Colonic mucosa (tissue), 4 donors: ENCODE measurements around the gene CIAO3. TPM values are rescaled to one million over a fixed set of nuclear protein-coding genes. Genes with fewer than 3 reads are reported as not detected.

Experiments
- DNase-seq: peaks from one replicate; pipeline ENCODE4 v3.0.0-alpha.2; 2020
- H3K27ac ChIP-seq: fragments of 200-600 bp; one replicate; pipeline ENCODE4 v1.8.0; 2021
- H3K27me3 ChIP-seq: fragments of 200-600 bp; one replicate; pipeline ENCODE4 v1.8.0; 2021
- H3K36me3 ChIP-seq: fragments of 200-600 bp; one replicate; pipeline ENCODE4 v1.8.0; 2021
- H3K4me1 ChIP-seq: fragments of 200-600 bp; one replicate; pipeline ENCODE4 v1.8.0; 2021; ENCODE audit warnings: mild to moderate bottlenecking
- H3K4me3 ChIP-seq: fragments of 200-600 bp; one replicate; pipeline ENCODE4 v1.8.0; 2021
- H3K9ac ChIP-seq, 2 donors: one replicate each; pipeline ENCODE4 v1.7.0; 2013; ENCODE audit warnings: control low read depth in 2 of 2, low read depth in 2 of 2, low read length in 2 of 2
- H3K9me3 ChIP-seq: fragments of 200-600 bp; one replicate; pipeline ENCODE4 v1.8.0; 2021
- intact Hi-C: fragments of 100-400 bp; cut with DNase I; formaldehyde crosslinking; loops from one replicate; pipeline ENCODE4 v1.14.1; 2022
- total RNA-seq, 2 donors: library from RNA; stranded (reverse); fragmentation: NEBNext Ultra II Directional in 1 of 2; extraction: Animal tissue kit (Norgen Biotek cat#: 25700) in 1 of 2; gene quantifications; one replicate each; pipeline ENCODE4 v1.2.1, GENCODE V29; 2021
- TF ChIP-seq, protein P1 (sequence below): fragments of 200-600 bp; IDR thresholded peaks from one replicate; pipeline ENCODE4 v1.8.0; 2022; ENCODE audit warnings: antibody characterized with exemption, mild to moderate bottlenecking
- donor health status: healthy.
- donor health status: DM: no; HTN: no; CAD: no.
- donor health status: DM: no; HTN: no; CAD: no.

Gene CIAO3
- total RNA-seq, 2 donors from 2014 or later, result 29.2 to 62.1 TPM

DNA sequence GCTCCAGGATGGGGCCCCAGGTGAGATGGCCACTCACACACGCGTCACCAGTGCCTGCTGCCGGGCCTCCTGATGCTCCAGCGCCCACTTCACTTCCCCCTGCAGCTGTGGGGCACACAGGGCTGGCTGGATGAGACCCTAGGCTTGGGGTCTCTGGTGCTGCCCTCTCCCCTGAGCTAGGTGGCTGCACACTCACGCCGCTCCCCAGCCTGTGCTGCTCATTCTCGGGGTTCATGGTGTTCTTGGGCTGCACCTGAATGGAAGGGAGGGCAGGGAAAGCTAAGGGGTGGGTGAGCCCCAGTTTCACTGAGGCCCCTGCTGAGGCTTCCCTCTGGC, 15.8 kb downstream of the CIAO3 start:
- no peaks in the 10 kb centered on the region for H3K9me3 ChIP-seq
- no peak overlapping the region for H3K27ac ChIP-seq
- H3K36me3 ChIP-seq, result no peaks in the 10 kb centered on the region
- H3K4me1 ChIP-seq, result peaks cover 16% of the 10 kb centered on the region
- H3K9ac ChIP-seq, result no peak overlapping the region
- TF ChIP-seq, protein P1, sequence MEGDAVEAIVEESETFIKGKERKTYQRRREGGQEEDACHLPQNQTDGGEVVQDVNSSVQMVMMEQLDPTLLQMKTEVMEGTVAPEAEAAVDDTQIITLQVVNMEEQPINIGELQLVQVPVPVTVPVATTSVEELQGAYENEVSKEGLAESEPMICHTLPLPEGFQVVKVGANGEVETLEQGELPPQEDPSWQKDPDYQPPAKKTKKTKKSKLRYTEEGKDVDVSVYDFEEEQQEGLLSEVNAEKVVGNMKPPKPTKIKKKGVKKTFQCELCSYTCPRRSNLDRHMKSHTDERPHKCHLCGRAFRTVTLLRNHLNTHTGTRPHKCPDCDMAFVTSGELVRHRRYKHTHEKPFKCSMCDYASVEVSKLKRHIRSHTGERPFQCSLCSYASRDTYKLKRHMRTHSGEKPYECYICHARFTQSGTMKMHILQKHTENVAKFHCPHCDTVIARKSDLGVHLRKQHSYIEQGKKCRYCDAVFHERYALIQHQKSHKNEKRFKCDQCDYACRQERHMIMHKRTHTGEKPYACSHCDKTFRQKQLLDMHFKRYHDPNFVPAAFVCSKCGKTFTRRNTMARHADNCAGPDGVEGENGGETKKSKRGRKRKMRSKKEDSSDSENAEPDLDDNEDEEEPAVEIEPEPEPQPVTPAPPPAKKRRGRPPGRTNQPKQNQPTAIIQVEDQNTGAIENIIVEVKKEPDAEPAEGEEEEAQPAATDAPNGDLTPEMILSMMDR, result no peak
- H3K4me3 ChIP-seq, result no peak overlapping the region
- intact Hi-C loops, result no loop called here
- peaks cover 9% of the 10 kb centered on the region for H3K27me3 ChIP-seq
- no peak for DNase-seq

GRCh38 chr16:724188-725040, 16.4 kb downstream of the CIAO3 start:
- H3K27ac ChIP-seq, result no peak overlapping the region
- DNase-seq, result no peak

DNA sequence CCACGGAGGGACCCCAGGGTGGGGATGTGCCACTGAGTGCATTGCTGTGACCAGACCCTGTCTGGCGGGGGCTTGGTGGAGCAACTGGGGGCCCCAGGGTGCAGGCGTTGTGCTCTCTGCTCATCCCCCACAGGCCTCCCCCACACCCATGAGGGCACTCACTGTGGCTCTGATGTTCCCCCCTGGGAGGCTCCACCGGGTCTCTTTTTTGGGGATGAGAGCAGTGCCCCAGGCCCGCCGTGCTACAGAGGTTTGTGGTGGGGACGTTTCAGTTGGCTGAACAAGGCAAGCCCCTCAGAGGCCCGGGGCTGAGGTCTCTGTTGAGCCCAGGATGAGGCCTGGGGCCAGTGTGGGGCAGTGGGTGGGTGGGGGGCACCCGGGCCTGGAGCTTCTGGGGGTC, 17.1 kb downstream of the CIAO3 start:
- H3K36me3 ChIP-seq, result no peaks in the 10 kb centered on the region
- TF ChIP-seq, protein P1, result no peak
- peaks cover 9% of the 10 kb centered on the region for H3K27me3 ChIP-seq
- intact Hi-C loops, result no loop called here
- no peak overlapping the region for H3K4me3 ChIP-seq
- peaks cover 27% of the 10 kb centered on the region for H3K4me1 ChIP-seq
- no peak for DNase-seq
- H3K9ac ChIP-seq, result no peak overlapping the region
- H3K27ac ChIP-seq, result no peak overlapping the region
- H3K9me3 ChIP-seq, result no peaks in the 10 kb centered on the region

More at GRCh38 chr16:724188-725040, 16.4 kb downstream of the CIAO3 start:
- Histone ChIP-seq H3K27me3 (peaks cover 9% of the 10 kb centered on the region), H3K4me1 (peaks cover 20% of the 10 kb centered on the region), H3K36me3 (no peaks in the 10 kb centered on the region), H3K9ac (no peak overlapping the region), H3K4me3 (no peak overlapping the region), H3K9me3 (no peaks in the 10 kb centered on the region)
- intact Hi-C loops, result no loop called here
- TF ChIP-seq, protein P1, result no peak

DNA sequence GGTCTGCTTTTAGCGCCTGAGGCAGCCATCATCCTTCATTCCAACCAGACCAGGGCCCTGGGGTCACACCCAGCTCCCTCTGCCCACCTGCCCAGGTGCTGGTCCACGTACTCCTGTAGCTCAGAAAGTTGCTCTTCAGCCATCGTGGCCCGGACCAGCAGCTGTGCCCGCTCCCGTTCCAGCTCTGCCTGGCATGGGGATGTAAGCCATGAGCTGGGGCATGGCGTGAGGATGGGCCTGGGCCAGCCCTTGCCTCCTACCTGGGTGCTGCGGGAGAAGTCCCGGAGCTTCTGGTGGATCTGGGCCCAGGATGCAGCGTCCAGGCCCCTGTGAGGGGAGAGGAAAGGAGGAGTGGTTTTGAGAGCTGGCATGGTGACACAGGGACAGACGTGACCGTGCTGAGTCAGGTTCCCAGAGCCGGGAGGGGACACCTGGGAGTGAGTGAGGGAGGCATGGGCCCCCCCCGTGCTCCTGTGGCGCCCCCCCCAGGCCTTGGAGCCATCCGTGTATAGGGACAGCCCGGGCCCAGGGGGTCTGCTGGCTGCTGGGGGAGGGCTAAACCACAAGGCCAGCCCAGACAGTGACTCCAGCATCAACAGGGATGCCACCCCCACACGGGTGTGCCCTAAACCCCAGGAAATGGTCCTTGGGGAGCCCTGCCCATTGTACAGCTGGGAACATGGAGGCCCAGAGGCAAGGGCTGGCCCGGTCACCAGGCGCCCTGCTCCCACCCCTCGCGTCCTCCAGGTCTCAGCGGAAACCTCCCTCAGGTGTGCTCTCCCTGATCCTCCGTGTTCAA, 17.8 kb downstream of the CIAO3 start:
- Histone ChIP-seq H3K27me3 (peaks cover 9% of the 10 kb centered on the region), H3K9ac (no peak overlapping the region), H3K4me1 (peaks cover 29% of the 10 kb centered on the region), H3K36me3 (no peaks in the 10 kb centered on the region), H3K4me3 (no peak overlapping the region), H3K27ac (no peak overlapping the region), H3K9me3 (no peaks in the 10 kb centered on the region)
- intact Hi-C loops, result no loop called here
- TF ChIP-seq, protein P1, result no peak
- DNase-seq, result no peak

- Histone ChIP-seq H3K9ac (no peak overlapping the region), H3K9me3 (no peaks in the 10 kb centered on the region), H3K27me3 (no peaks in the 10 kb centered on the region), H3K27ac (peak overlapping the region; percentile 84), H3K36me3 (no peaks in the 10 kb centered on the region), H3K4me1 (peaks cover 19% of the 10 kb centered on the region), H3K4me3 (peak overlapping the region; percentile 72)
- intact Hi-C loops, result no loop called here
- no peak for DNase-seq
- TF ChIP-seq, protein P1, result no peak
These were observed 18.8 kb downstream of the CIAO3 start for GRCh38 chr16:721765-722540.
